Suprapubic skin (tissue), 4 donors: ENCODE measurements around the gene LRRC38. TPM values are rescaled to one million over a fixed set of nuclear protein-coding genes. Genes with fewer than 3 reads are reported as not detected.

Experiments used
- DNase-seq, 2 donors: peaks; one replicate each; pipeline ENCODE4 v3.0.0-alpha.2; 2019; ENCODE audit warnings: low spot score in 2 of 2
- H3K27ac ChIP-seq: fragments of 200-600 bp; sonication (generic); one replicate; pipeline ENCODE4 v1.5.1; 2019
- H3K27me3 ChIP-seq: fragments of 200-600 bp; sonication (generic); one replicate; pipeline ENCODE4 v1.5.1; 2019
- H3K36me3 ChIP-seq: fragments of 200-600 bp; sonication (generic); one replicate; pipeline ENCODE4 v1.5.1; 2019
- H3K4me1 ChIP-seq: fragments of 200-600 bp; sonication (generic); one replicate; pipeline ENCODE4 v1.5.1; 2019
- H3K4me3 ChIP-seq: fragments of 200-600 bp; sonication (generic); one replicate; pipeline ENCODE4 v1.5.1; 2019; ENCODE audit warnings: mild to moderate bottlenecking
- H3K9me3 ChIP-seq: fragments of 200-600 bp; sonication (generic); one replicate; pipeline ENCODE4 v1.5.1; 2019
- CTCF ChIP-seq, 2 donors: fragments of 200-600 bp in 1 of 2; fragments of 450-650 bp in 1 of 2; sonication (generic) in 1 of 2; IDR thresholded peaks; one replicate each; pipeline ENCODE4 v1.5.1; 2016 to 2019; ENCODE audit warnings: antibody characterized with exemption in 2 of 2, mild to moderate bottlenecking in 1 of 2, moderate library complexity in 1 of 2
- EP300 ChIP-seq: sonication (generic); formaldehyde crosslinking; IDR thresholded peaks from one replicate; pipeline ENCODE4 v1.6.1; 2017; ENCODE audit warnings: antibody characterized with exemption
- POLR2A ChIP-seq, 2 donors: fragments of 450-650 bp; IDR thresholded peaks; one replicate each; pipeline ENCODE4 v1.6.1; 2017; ENCODE audit warnings: antibody characterized with exemption in 2 of 2, mild to moderate bottlenecking in 2 of 2, moderate library complexity in 2 of 2
- POLR2AphosphoS5 ChIP-seq, 3 donors: sonication (generic); formaldehyde crosslinking; IDR thresholded peaks; one replicate each; pipeline ENCODE4 v1.6.1; 2017; ENCODE audit warnings: antibody characterized with exemption in 3 of 3
- WGBS: methylation state at CpG from one replicate; pipeline ENCODE4 v1.1.5; 2018; 5-methylcytosine and 5-hydroxymethylcytosine counted together
- total RNA-seq, 4 donors: library from RNA; depleted of rRNA; stranded (reverse); fragments of >200 nt; gene quantifications; one replicate each; pipeline ENCODE4 v1.1.0, GENCODE V29; 2016

The LRRC38 gene
- total RNA-seq, 4 donors from 2014 or later = 0.45 to 6.3 (median 3.1) TPM

GRCh38 chr1:13478692-13479091 lies 35.1 kb downstream of the LRRC38 start:
- H3K27ac ChIP-seq = no peak overlapping the region
- H3K36me3 ChIP-seq = no peaks in the 10 kb centered on the region
- 76% methylated on average over 2 of the region's 2 CpGs for WGBS
- no peaks in the 10 kb centered on the region for H3K4me1 ChIP-seq
- H3K27me3 ChIP-seq = no peaks in the 10 kb centered on the region
- H3K9me3 ChIP-seq = no peaks in the 10 kb centered on the region
- DNase-seq = no peak
- no peak for TF ChIP-seq POLR2A (IDR thresholded peaks at IDR 0.05)
- TF ChIP-seq POLR2AphosphoS5 (IDR thresholded peaks at IDR 0.05) = no peak
- no peak for TF ChIP-seq CTCF (IDR thresholded peaks at IDR 0.05)
- TF ChIP-seq EP300 = no peak
- no peak overlapping the region for H3K4me3 ChIP-seq

GRCh38 chr1:13469343-13469742 lies 44.5 kb downstream of the LRRC38 start:
- Histone ChIP-seq H3K36me3 (no peaks in the 10 kb centered on the region), H3K4me1 (no peaks in the 10 kb centered on the region), H3K27ac (no peak overlapping the region), H3K9me3 (no peaks in the 10 kb centered on the region), H3K4me3 (no peak overlapping the region), H3K27me3 (no peaks in the 10 kb centered on the region)
- WGBS = 25% methylated on average over 5 of the region's 5 CpGs
- TF ChIP-seq CTCF (IDR thresholded peaks at IDR 0.05) = no peak
- no peak for TF ChIP-seq POLR2AphosphoS5 (IDR thresholded peaks at IDR 0.05)
- TF ChIP-seq EP300 = no peak
- TF ChIP-seq POLR2A (IDR thresholded peaks at IDR 0.05) = no peak
- no peak for DNase-seq

- TF ChIP-seq POLR2AphosphoS5 (IDR thresholded peaks at IDR 0.05) = no peak
- no peak for TF ChIP-seq EP300
- no peak for TF ChIP-seq POLR2A (IDR thresholded peaks at IDR 0.05)
- no peak for TF ChIP-seq CTCF (IDR thresholded peaks at IDR 0.05)
- Histone ChIP-seq H3K36me3 (no peaks in the 10 kb centered on the region), H3K9me3 (no peaks in the 10 kb centered on the region), H3K4me1 (no peaks in the 10 kb centered on the region), H3K27ac (no peak overlapping the region), H3K27me3 (peaks cover 5% of the 10 kb centered on the region), H3K4me3 (no peak overlapping the region)
- WGBS = 71% methylated on average over 1 of the region's 1 CpG
- no peak for DNase-seq
Observed at GRCh38 chr1:13465515-13465914, 48.3 kb downstream of the LRRC38 start.

- H3K9me3 ChIP-seq = no peaks in the 10 kb centered on the region
- no peaks in the 10 kb centered on the region for H3K4me1 ChIP-seq
- no peak overlapping the region for H3K4me3 ChIP-seq
- TF ChIP-seq EP300 (no peak), CTCF (IDR thresholded peaks at IDR 0.05) (no peak), POLR2A (IDR thresholded peaks at IDR 0.05) (no peak), POLR2AphosphoS5 (IDR thresholded peaks at IDR 0.05) (no peak)
- peaks cover 9% of the 10 kb centered on the region for H3K27me3 ChIP-seq
- WGBS = 51% methylated on average over 7 of the region's 7 CpGs
- H3K27ac ChIP-seq = no peak overlapping the region
- no peak for DNase-seq
- H3K36me3 ChIP-seq = no peaks in the 10 kb centered on the region
Observed at GRCh38 chr1:13462682-13463081, 51.1 kb downstream of the LRRC38 start.

GRCh38 chr1:13461977-13462376 lies 51.8 kb downstream of the LRRC38 start:
- H3K27me3 ChIP-seq = peaks cover 13% of the 10 kb centered on the region
- H3K27ac ChIP-seq = no peak overlapping the region
- no peaks in the 10 kb centered on the region for H3K9me3 ChIP-seq
- no peak for DNase-seq
- no peak overlapping the region for H3K4me3 ChIP-seq
- H3K4me1 ChIP-seq = no peaks in the 10 kb centered on the region
- TF ChIP-seq EP300 (no peak), POLR2A (IDR thresholded peaks at IDR 0.05) (no peak), CTCF (IDR thresholded peaks at IDR 0.05) (no peak), POLR2AphosphoS5 (IDR thresholded peaks at IDR 0.05) (no peak)
- WGBS = 77% methylated on average over 2 of the region's 2 CpGs
- H3K36me3 ChIP-seq = no peaks in the 10 kb centered on the region
